Smooth muscle cell (in vitro differentiated cells): Measurements from ENCODE around the gene SUPT3H. TPM values are rescaled to one million over a fixed set of nuclear protein-coding genes. Genes with fewer than 3 reads are reported as not detected.

Experiments used
- DNase-seq: peaks from one replicate; lab custom pipeline; 2025; ENCODE audit not compliant: unreplicated experiment; lab: John Stamatoyannopoulos, UW
- H2AFZ ChIP-seq: fragments of 200-600 bp; sonication (generic); 2 replicates; pipeline ENCODE4 v1.6.0; 2016; ENCODE audit warnings: antibody characterized with exemption, low read depth, mild to moderate bottlenecking
- H3F3A ChIP-seq: fragments of 200-600 bp; sonication (generic); 2 replicates; pipeline ENCODE4 v1.6.0; 2017; ENCODE audit warnings: antibody characterized with exemption, low read depth
- H3K27ac ChIP-seq: fragments of 200-600 bp; sonication (generic); 2 replicates; pipeline ENCODE4 v1.5.1; 2016; ENCODE audit warnings: low read depth, mild to moderate bottlenecking
- H3K27me3 ChIP-seq: fragments of 200-600 bp; sonication (generic); 2 replicates; pipeline ENCODE4 v1.6.1; 2016; ENCODE audit warnings: low read depth, mild to moderate bottlenecking
- H3K36me3 ChIP-seq: fragments of 200-600 bp; sonication (generic); 2 replicates; pipeline ENCODE4 v1.5.1; 2016; ENCODE audit warnings: low read depth
- H3K4me1 ChIP-seq: fragments of 200-600 bp; sonication (generic); 2 replicates; pipeline ENCODE4 v1.5.1; 2016; ENCODE audit warnings: low read depth
- H3K4me2 ChIP-seq: fragments of 200-600 bp; sonication (generic); 2 replicates; pipeline ENCODE4 v1.6.0; 2016; ENCODE audit warnings: mild to moderate bottlenecking
- H3K4me3 ChIP-seq: fragments of 200-600 bp; sonication (generic); 2 replicates; pipeline ENCODE4 v1.5.1; 2016; ENCODE audit warnings: mild to moderate bottlenecking
- H3K79me2 ChIP-seq: fragments of 200-600 bp; sonication (generic); 2 replicates; pipeline ENCODE4 v1.6.0; 2016; ENCODE audit warnings: low read depth, mild to moderate bottlenecking
- H3K9ac ChIP-seq: fragments of 200-600 bp; sonication (generic); 2 replicates; pipeline ENCODE4 v1.6.0; 2016; ENCODE audit warnings: low read depth
- H3K9me3 ChIP-seq: fragments of 200-600 bp; sonication (generic); replicated peaks from 2 replicates; pipeline ENCODE4 v1.5.1; 2016; ENCODE audit warnings: low read depth
- H4K20me1 ChIP-seq: fragments of 200-600 bp; sonication (generic); 2 replicates; pipeline ENCODE4 v1.6.0; 2016; ENCODE audit warnings: low read depth
- WGBS: methylation state at CpG from one replicate; pipeline ENCODE4 v1.1.7; 2016; ENCODE audit warnings: low lambda C conversion rate; 5-methylcytosine and 5-hydroxymethylcytosine counted together
- polyA plus RNA-seq: library from polyadenylated mRNA; unstranded; fragments of >200 nt; fragmentation: Nextera tagmentation; extraction: Ambion mirVana; gene quantifications from 2 replicates; pipeline ENCODE4 v1.2.1, GENCODE V29; 2016
- total RNA-seq: library from RNA; depleted of rRNA; stranded (reverse); fragments of >200 nt; gene quantifications from 2 replicates; pipeline ENCODE4 v1.2.3, GENCODE V29; 2014
- TF ChIP-seq, protein P1 (sequence below): fragments of 200-600 bp; sonication (generic); IDR thresholded peaks from 2 replicates; pipeline ENCODE4 v1.5.1; 2017; ENCODE audit warnings: borderline replicate concordance, mild to moderate bottlenecking, antibody characterized with exemption; ENCODE audit not compliant: insufficient read depth, poor library complexity, severe bottlenecking

SUPT3H gene
- total and polyA plus RNA-seq, 2 experiments from 2014 or later = 19.4 to 22.9 TPM

DNA sequence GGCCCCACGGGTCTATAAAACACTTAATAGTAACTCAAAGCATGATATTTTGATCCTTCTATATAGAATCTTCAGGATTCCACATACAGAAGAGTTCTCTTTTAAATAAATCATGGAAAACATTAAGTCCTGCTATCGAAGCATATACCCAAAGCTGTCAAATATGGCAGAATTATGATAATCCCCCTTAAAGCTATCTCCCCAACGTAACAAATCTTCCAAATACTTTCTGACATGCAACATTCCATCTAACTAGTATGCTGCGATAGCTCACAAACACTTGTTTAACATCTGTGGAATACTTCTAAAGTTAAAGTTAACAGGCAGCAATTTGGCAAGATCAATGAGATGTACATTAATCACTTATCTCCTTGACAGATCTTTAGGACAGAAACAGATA lies 420.6 kb downstream of the SUPT3H start:
- Histone ChIP-seq H3K4me2 (no peak overlapping the region), H4K20me1 (no peaks in the 10 kb centered on the region), H3K4me3 (no peak overlapping the region), H3K4me1 (no peaks in the 10 kb centered on the region), H2AFZ (no peak overlapping the region), H3K9ac (no peak overlapping the region), H3K27me3 (no peaks in the 10 kb centered on the region), H3K79me2 (no peaks in the 10 kb centered on the region), H3F3A (no peaks in the 10 kb centered on the region), H3K27ac (peak overlapping the region; percentile 33), H3K9me3 (no peaks in the 10 kb centered on the region), H3K36me3 (no peaks in the 10 kb centered on the region)
- 59% methylated on average over 4 of the region's 4 CpGs for WGBS
- TF ChIP-seq, protein P1, sequence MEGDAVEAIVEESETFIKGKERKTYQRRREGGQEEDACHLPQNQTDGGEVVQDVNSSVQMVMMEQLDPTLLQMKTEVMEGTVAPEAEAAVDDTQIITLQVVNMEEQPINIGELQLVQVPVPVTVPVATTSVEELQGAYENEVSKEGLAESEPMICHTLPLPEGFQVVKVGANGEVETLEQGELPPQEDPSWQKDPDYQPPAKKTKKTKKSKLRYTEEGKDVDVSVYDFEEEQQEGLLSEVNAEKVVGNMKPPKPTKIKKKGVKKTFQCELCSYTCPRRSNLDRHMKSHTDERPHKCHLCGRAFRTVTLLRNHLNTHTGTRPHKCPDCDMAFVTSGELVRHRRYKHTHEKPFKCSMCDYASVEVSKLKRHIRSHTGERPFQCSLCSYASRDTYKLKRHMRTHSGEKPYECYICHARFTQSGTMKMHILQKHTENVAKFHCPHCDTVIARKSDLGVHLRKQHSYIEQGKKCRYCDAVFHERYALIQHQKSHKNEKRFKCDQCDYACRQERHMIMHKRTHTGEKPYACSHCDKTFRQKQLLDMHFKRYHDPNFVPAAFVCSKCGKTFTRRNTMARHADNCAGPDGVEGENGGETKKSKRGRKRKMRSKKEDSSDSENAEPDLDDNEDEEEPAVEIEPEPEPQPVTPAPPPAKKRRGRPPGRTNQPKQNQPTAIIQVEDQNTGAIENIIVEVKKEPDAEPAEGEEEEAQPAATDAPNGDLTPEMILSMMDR = no peak
- DNase-seq = no peak

DNA sequence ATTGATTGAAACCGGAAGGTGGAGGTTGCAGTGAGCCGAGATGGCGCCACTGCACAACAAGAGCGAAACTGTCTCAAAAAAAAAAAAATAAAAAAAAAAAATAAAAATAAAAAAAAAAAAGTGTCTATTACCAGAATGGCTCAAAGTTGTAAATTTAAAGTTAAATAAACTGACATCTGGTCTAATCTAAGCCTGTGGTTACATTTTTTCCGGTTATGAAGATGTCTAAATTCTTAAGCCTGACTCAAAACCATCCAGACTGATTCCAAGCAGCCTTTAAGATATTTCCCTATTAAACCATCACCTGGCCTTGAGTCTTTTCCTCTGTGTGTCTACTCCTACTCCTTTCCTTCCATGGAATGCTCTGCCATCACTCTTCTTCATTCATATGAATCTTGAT lies 421.3 kb downstream of the SUPT3H start:
- no peaks in the 10 kb centered on the region for H3K27me3 ChIP-seq
- WGBS = 85% methylated on average over 5 of the region's 5 CpGs
- H3K9me3 ChIP-seq = no peaks in the 10 kb centered on the region
- TF ChIP-seq, protein P1 = no peak
- no peak for DNase-seq
- no peak overlapping the region for H3K4me2 ChIP-seq
- H4K20me1 ChIP-seq = no peaks in the 10 kb centered on the region
- no peak overlapping the region for H2AFZ ChIP-seq
- H3K9ac ChIP-seq = no peak overlapping the region
- H3K4me1 ChIP-seq = no peaks in the 10 kb centered on the region
- H3F3A ChIP-seq = no peaks in the 10 kb centered on the region
- no peak overlapping the region for H3K4me3 ChIP-seq
- H3K27ac ChIP-seq = peak overlapping the region; percentile 33
- H3K36me3 ChIP-seq = no peaks in the 10 kb centered on the region
- H3K79me2 ChIP-seq = no peaks in the 10 kb centered on the region

DNA sequence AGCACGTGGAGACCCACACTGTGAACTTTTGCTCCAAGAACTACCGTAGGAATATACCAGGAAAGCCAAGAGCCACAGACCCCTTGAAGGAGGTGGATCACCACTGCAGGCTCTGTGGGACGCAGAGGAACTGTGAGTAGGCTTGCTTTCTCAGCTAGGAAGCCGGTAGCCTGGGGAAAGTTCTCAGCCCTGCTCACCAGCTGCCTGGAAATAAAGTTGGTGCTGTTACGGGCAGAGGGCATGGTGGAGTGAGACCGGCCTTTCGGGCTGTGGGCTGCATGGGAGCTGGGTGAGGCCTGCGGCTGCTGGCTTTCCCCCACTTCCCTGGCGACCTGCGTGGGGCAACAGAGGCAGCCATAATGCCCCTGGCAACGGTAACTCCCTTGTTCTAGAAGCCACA lies 422.6 kb downstream of the SUPT3H start:
- 98% methylated on average over 9 of the region's 11 CpGs for WGBS
- Histone ChIP-seq H3K36me3 (no peaks in the 10 kb centered on the region), H3F3A (no peaks in the 10 kb centered on the region), H3K27me3 (no peaks in the 10 kb centered on the region), H4K20me1 (no peaks in the 10 kb centered on the region), H3K27ac (no peak overlapping the region), H3K4me2 (no peak overlapping the region), H2AFZ (no peak overlapping the region), H3K79me2 (no peaks in the 10 kb centered on the region), H3K4me1 (no peaks in the 10 kb centered on the region), H3K4me3 (no peak overlapping the region), H3K9me3 (no peaks in the 10 kb centered on the region), H3K9ac (no peak overlapping the region)
- TF ChIP-seq, protein P1 = no peak
- DNase-seq = no peak

DNA sequence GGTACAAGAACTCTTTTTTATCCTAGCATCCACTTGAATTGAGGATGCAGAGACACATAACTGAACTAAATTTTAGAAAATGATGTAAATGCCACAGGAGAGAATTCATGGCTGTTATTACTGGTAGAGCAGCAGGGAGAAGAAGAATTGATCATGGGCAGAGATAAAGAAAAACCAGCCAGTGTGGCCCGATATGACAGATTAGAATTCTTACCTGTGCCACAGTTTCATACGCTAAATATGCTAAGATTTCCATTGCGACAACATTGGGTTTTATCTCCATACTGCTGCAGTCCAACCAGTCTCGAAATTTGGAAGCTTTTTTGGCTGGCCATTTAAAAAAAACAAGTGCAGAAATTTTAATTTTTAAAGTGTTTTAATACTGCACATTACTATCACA lies 423.5 kb downstream of the SUPT3H start:
- TF ChIP-seq, protein P1 = no peak
- Histone ChIP-seq H3K36me3 (peaks cover 4% of the 10 kb centered on the region), H3K27me3 (no peaks in the 10 kb centered on the region)

More for the DNA sequence above, 423.5 kb downstream of the SUPT3H start:
- H3K4me1 ChIP-seq = no peaks in the 10 kb centered on the region
- no peak overlapping the region for H3K9ac ChIP-seq
- no peak overlapping the region for H2AFZ ChIP-seq
- 97% methylated on average over 4 of the region's 4 CpGs for WGBS
- H3F3A ChIP-seq = no peaks in the 10 kb centered on the region
- H3K4me3 ChIP-seq = no peak overlapping the region
- H3K79me2 ChIP-seq = no peaks in the 10 kb centered on the region
- DNase-seq = no peak
- H3K4me2 ChIP-seq = no peak overlapping the region
- no peaks in the 10 kb centered on the region for H3K9me3 ChIP-seq
- no peak overlapping the region for H3K27ac ChIP-seq
- no peaks in the 10 kb centered on the region for H4K20me1 ChIP-seq
